ENCODE measurements around the gene MUC13. TPM values are rescaled to one million over a fixed set of nuclear protein-coding genes. Genes with fewer than 3 reads are reported as not detected.

The MUC13 gene
- total RNA-seq, 1 experiment from 2014 or later, result 0.22 TPM

DNA sequence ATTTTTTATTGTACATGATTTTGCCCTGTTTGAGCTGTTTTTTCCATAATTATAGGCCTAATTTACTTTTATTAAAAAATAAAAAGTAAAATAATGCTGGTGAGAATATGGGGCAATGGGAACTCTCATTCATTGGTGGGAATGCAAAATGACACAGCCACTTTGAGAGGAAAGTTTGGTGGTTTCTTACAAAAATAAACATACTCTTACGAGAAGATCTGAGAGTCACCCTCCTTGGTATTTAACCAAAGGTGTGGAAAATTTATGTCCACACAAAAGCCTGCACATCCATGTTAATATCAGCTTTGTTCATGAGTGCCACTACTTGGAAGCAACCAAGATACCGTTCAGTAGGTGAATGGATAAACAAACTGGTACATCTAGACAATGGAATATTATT, 9.8 kb downstream of the MUC13 start:
- Mint-ChIP-seq H3K4me3 (no peak overlapping the region), H3K27me3 (ENCODE audit: low read depth) (no peaks in the 10 kb centered on the region), H3K36me3 (no peaks in the 10 kb centered on the region), H3K27ac (no peak overlapping the region), H3K4me1 (no peaks in the 10 kb centered on the region), H3K9me3 (no peaks in the 10 kb centered on the region)
- ATAC-seq (no peak), DNase-seq (ENCODE audit: low spot score) (no peak)
- ChIA-PET POLR2A (no interaction called here), CTCF (interaction anchor here (1.6 kb wide), 1 partner anchor 164 kb away, joined by 4 read pairs; no protein-coding TSS in a partner anchor)
- TF ChIP-seq MYBL2 (CRISPR knock-in tag; IDR thresholded peaks at IDR 0.05) (no peak), FOXK1 (CRISPR knock-in tag; IDR thresholded peaks at IDR 0.05) (no peak), CREB1 (CRISPR knock-in tag; IDR thresholded peaks at IDR 0.05) (no peak), ZNF138 (CRISPR knock-in tag; conservative IDR thresholded peaks at IDR 0.05) (no peak)
- TF ChIP-seq, protein P1, sequence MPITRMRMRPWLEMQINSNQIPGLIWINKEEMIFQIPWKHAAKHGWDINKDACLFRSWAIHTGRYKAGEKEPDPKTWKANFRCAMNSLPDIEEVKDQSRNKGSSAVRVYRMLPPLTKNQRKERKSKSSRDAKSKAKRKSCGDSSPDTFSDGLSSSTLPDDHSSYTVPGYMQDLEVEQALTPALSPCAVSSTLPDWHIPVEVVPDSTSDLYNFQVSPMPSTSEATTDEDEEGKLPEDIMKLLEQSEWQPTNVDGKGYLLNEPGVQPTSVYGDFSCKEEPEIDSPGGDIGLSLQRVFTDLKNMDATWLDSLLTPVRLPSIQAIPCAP (CRISPR knock-in tag; IDR thresholded peaks at IDR 0.05), result no peak
- TF ChIP-seq, protein P2, sequence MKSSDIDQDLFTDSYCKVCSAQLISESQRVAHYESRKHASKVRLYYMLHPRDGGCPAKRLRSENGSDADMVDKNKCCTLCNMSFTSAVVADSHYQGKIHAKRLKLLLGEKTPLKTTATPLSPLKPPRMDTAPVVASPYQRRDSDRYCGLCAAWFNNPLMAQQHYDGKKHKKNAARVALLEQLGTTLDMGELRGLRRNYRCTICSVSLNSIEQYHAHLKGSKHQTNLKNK (CRISPR knock-in tag; IDR thresholded peaks at IDR 0.05), result no peak
- TF ChIP-seq, protein P3, sequence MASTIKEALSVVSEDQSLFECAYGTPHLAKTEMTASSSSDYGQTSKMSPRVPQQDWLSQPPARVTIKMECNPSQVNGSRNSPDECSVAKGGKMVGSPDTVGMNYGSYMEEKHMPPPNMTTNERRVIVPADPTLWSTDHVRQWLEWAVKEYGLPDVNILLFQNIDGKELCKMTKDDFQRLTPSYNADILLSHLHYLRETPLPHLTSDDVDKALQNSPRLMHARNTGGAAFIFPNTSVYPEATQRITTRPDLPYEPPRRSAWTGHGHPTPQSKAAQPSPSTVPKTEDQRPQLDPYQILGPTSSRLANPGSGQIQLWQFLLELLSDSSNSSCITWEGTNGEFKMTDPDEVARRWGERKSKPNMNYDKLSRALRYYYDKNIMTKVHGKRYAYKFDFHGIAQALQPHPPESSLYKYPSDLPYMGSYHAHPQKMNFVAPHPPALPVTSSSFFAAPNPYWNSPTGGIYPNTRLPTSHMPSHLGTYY (CRISPR knock-in tag; IDR thresholded peaks at IDR 0.05), result no peak
- TF ChIP-seq, protein P4, sequence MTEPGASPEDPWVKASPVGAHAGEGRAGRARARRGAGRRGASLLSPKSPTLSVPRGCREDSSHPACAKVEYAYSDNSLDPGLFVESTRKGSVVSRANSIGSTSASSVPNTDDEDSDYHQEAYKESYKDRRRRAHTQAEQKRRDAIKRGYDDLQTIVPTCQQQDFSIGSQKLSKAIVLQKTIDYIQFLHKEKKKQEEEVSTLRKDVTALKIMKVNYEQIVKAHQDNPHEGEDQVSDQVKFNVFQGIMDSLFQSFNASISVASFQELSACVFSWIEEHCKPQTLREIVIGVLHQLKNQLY (CRISPR knock-in tag; IDR thresholded peaks at IDR 0.05), result no peak

DNA sequence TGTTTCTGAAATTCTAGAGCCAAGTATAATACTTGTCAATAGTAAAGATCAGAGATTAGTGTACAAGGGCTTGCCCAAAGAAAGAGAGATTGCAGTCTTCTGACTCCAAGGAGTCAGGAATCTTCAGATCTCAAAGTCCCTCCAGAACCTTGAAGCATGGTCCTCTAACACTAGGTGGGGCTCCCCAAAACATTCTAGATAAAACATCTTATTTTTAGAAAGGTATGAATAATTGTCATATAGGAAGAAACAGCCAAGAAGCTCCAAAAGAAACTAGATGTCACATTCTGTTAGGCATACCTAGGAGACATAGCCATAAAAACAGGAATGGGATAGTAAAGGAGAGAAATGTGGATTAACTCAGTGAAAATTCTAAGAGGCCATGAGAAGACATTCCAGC, 10.7 kb downstream of the MUC13 start:
- DNase-seq (ENCODE audit: low spot score) (no peak), ATAC-seq (no peak)
- Mint-ChIP-seq H3K27ac (no peak overlapping the region), H3K9me3 (no peaks in the 10 kb centered on the region), H3K27me3 (ENCODE audit: low read depth) (no peaks in the 10 kb centered on the region), H3K4me1 (no peaks in the 10 kb centered on the region), H3K36me3 (no peaks in the 10 kb centered on the region), H3K4me3 (no peak overlapping the region)
- TF ChIP-seq ZNF138 (CRISPR knock-in tag; conservative IDR thresholded peaks at IDR 0.05) (no peak), JAZF1 (CRISPR knock-in tag; IDR thresholded peaks at IDR 0.05) (no peak)
- ChIA-PET POLR2A (interaction anchor here (0.6 kb wide), 1 partner anchor 243 kb away, joined by 4 read pairs; no protein-coding TSS in a partner anchor), CTCF (interaction anchor here (1.6 kb wide), 1 partner anchor 163 kb away, joined by 4 read pairs; no protein-coding TSS in a partner anchor)

DNA sequence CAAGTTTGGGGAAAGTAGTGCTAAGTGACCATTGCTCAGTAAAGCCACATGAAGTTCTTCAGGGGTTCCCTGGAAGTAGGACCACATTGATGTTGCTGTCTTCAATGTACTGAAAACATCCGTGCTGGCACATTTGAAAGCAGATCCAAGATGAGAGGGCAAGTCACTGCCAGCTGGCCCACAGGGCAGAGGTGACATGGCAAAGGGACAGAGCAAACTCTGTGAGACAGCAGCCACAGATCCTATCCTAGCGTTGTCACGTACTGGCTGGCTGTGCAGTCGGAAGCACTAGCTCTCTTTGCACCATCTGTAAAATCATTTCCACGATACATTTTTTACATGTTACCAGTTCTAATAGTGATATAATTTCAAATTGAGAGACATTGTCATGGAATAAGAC, 13.8 kb downstream of the MUC13 start:
- no peaks in the 10 kb centered on the region for H3K9me3 Mint-ChIP-seq
- DNase-seq (ENCODE audit: low spot score) (no peak), ATAC-seq (no peak)
- H3K36me3 Mint-ChIP-seq, result no peaks in the 10 kb centered on the region
- no peaks in the 10 kb centered on the region for H3K4me1 Mint-ChIP-seq
- H3K27ac Mint-ChIP-seq, result no peak overlapping the region
- H3K4me3 Mint-ChIP-seq, result no peak overlapping the region
- CTCF ChIA-PET, result interaction anchor here (1.2 kb wide), 1 partner anchor 20 kb away, joined by 3 read pairs; no protein-coding TSS in a partner anchor
- H3K27me3 Mint-ChIP-seq (ENCODE audit: low read depth), result no peaks in the 10 kb centered on the region
- POLR2A ChIA-PET, result no interaction called here
- TF ChIP-seq RELA (CRISPR knock-in tag; IDR thresholded peaks at IDR 0.05; ENCODE audit: borderline replicate concordance), result no peak
- TF ChIP-seq, protein P5, sequence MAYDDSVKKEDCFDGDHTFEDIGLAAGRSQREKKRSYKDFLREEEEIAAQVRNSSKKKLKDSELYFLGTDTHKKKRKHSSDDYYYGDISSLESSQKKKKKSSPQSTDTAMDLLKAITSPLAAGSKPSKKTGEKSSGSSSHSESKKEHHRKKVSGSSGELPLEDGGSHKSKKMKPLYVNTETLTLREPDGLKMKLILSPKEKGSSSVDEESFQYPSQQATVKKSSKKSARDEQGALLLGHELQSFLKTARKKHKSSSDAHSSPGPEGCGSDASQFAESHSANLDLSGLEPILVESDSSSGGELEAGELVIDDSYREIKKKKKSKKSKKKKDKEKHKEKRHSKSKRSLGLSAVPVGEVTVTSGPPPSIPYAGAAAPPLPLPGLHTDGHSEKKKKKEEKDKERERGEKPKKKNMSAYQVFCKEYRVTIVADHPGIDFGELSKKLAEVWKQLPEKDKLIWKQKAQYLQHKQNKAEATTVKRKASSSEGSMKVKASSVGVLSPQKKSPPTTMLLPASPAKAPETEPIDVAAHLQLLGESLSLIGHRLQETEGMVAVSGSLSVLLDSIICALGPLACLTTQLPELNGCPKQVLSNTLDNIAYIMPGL (CRISPR knock-in tag; IDR thresholded peaks at IDR 0.05), result no peak
- TF ChIP-seq FOXK1 (CRISPR knock-in tag; IDR thresholded peaks at IDR 0.05), result no peak
- no peak for TF ChIP-seq SMAD3 (CRISPR knock-in tag; IDR thresholded peaks at IDR 0.05; ENCODE audit: borderline replicate concordance)
- TF ChIP-seq NFE2L1 (CRISPR knock-in tag; IDR thresholded peaks at IDR 0.05), result no peak
- TF ChIP-seq TCF7 (CRISPR knock-in tag; IDR thresholded peaks at IDR 0.05; ENCODE audit: low read depth), result no peak
- TF ChIP-seq, protein P6, sequence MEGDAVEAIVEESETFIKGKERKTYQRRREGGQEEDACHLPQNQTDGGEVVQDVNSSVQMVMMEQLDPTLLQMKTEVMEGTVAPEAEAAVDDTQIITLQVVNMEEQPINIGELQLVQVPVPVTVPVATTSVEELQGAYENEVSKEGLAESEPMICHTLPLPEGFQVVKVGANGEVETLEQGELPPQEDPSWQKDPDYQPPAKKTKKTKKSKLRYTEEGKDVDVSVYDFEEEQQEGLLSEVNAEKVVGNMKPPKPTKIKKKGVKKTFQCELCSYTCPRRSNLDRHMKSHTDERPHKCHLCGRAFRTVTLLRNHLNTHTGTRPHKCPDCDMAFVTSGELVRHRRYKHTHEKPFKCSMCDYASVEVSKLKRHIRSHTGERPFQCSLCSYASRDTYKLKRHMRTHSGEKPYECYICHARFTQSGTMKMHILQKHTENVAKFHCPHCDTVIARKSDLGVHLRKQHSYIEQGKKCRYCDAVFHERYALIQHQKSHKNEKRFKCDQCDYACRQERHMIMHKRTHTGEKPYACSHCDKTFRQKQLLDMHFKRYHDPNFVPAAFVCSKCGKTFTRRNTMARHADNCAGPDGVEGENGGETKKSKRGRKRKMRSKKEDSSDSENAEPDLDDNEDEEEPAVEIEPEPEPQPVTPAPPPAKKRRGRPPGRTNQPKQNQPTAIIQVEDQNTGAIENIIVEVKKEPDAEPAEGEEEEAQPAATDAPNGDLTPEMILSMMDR (IDR thresholded peaks at IDR 0.05), result no peak
- TF ChIP-seq, protein P1 (CRISPR knock-in tag; IDR thresholded peaks at IDR 0.05), result no peak
- TF ChIP-seq, protein P7, sequence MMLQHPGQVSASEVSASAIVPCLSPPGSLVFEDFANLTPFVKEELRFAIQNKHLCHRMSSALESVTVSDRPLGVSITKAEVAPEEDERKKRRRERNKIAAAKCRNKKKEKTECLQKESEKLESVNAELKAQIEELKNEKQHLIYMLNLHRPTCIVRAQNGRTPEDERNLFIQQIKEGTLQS (CRISPR knock-in tag; conservative IDR thresholded peaks at IDR 0.05), result no peak
- TF ChIP-seq, protein P8, sequence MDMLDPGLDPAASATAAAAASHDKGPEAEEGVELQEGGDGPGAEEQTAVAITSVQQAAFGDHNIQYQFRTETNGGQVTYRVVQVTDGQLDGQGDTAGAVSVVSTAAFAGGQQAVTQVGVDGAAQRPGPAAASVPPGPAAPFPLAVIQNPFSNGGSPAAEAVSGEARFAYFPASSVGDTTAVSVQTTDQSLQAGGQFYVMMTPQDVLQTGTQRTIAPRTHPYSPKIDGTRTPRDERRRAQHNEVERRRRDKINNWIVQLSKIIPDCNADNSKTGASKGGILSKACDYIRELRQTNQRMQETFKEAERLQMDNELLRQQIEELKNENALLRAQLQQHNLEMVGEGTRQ (CRISPR knock-in tag; IDR thresholded peaks at IDR 0.05), result no peak
- TF ChIP-seq, protein P3 (CRISPR knock-in tag; IDR thresholded peaks at IDR 0.05), result no peak
- no peak for TF ChIP-seq RORB (CRISPR knock-in tag; IDR thresholded peaks at IDR 0.05)

Measured in WTC11 (cell line).